Lung (tissue), 12 donors: ENCODE data around the gene LCE3D. TPM values are rescaled to one million over a fixed set of nuclear protein-coding genes. Genes with fewer than 3 reads are reported as not detected.

Experiments
- ATAC-seq: fragments of 200-7000 bp; cut with Tn5 transposase; one replicate; pipeline ENCODE4 v1.9.1; 2020; ENCODE audit warnings: moderate number of reproducible peaks; ENCODE audit not compliant: insufficient read depth, low FRiP score
- DNase-seq, 3 donors: peaks; one replicate each; pipeline ENCODE4 v3.0.0-alpha.2; 2013 to 2017
- H3K27ac ChIP-seq, 2 donors: one replicate each; pipeline ENCODE4 v1.5.1; 2013; ENCODE audit warnings: mild to moderate bottlenecking in 2 of 2, moderate library complexity in 2 of 2, control low read depth in 1 of 2, inconsistent platforms in 1 of 2, low read depth in 1 of 2, low read length in 1 of 2
- H3K27me3 ChIP-seq, 3 donors: one replicate each; pipeline ENCODE4 v1.5.1; 2013; ENCODE audit warnings: low read length in 2 of 3; ENCODE audit not compliant: control insufficient read depth in 3 of 3, insufficient read depth in 3 of 3
- H3K36me3 ChIP-seq, 4 donors: one replicate each; pipeline ENCODE4 v1.5.1; 2013; ENCODE audit warnings: low read length in 4 of 4, mild to moderate bottlenecking in 1 of 4, moderate library complexity in 1 of 4; ENCODE audit not compliant: control insufficient read depth in 4 of 4, insufficient read depth in 4 of 4
- H3K4me1 ChIP-seq, 5 donors: one replicate each; pipeline ENCODE4 v1.5.1; 2013; ENCODE audit warnings: low read length in 5 of 5, mild to moderate bottlenecking in 2 of 5, moderate library complexity in 1 of 5; ENCODE audit not compliant: control insufficient read depth in 5 of 5, insufficient read depth in 5 of 5
- H3K4me3 ChIP-seq: one replicate; pipeline ENCODE4 v1.5.1; 2013; ENCODE audit warnings: mild to moderate bottlenecking, control low read depth, moderate library complexity
- H3K9ac ChIP-seq, 2 donors: one replicate each; pipeline ENCODE4 v1.5.1; 2013; ENCODE audit warnings: low read length in 2 of 2, control low read depth in 1 of 2; ENCODE audit not compliant: insufficient read depth in 1 of 2
- H3K9me3 ChIP-seq, 4 donors: one replicate each; pipeline ENCODE4 v1.5.1; 2013; ENCODE audit warnings: low read length in 3 of 4, mild to moderate bottlenecking in 1 of 4, moderate library complexity in 1 of 4; ENCODE audit not compliant: control insufficient read depth in 4 of 4, insufficient read depth in 3 of 4
- CTCF ChIP-seq: IDR thresholded peaks from 2 replicates; pipeline ENCODE4 v1.5.1; 2012; ENCODE audit warnings: mild to moderate bottlenecking; ENCODE audit errors: control extremely low read depth, extremely low read depth
- WGBS, 2 donors: extraction: QIAGEN DNeasy Blood & Tissue Kit; methylation state at CpG; one replicate each; pipeline ENCODE4 v1.1.7; 2013; 5-methylcytosine and 5-hydroxymethylcytosine counted together
- polyA plus RNA-seq, 2 donors: library from polyadenylated mRNA; stranded (reverse); fragments of 200-250 nt; gene quantifications; one replicate each; pipeline ENCODE4 v1.2.1, GENCODE V29; 2013
- total RNA-seq, 2 donors: library from RNA; depleted of rRNA in 1 of 2; stranded (reverse); fragments of >200 nt in 1 of 2; gene quantifications; one replicate each; pipeline ENCODE4 v1.2.1, GENCODE V29; 2014 to 2021
- donor health status: control.
- donor health status: control.
- donor health status: Bipolar disorder and iron deficiency.
- donor health status: healthy.
- donor health status: DM: yes; HTN: yes; CAD: no.

LCE3D gene
- total and polyA plus RNA-seq, 4 donors, result not detected

- DNase-seq (no peak), ATAC-seq (no peak)
Measured at GRCh38 chr1:152546704-152547103, 33.6 kb downstream of the LCE3D start.

GRCh38 chr1:152543820-152544219, 36.5 kb downstream of the LCE3D start:
- Histone ChIP-seq H3K4me3 (no peak overlapping the region), H3K27me3 (no peaks in the 10 kb centered on the region), H3K36me3 (no peaks in the 10 kb centered on the region), H3K27ac (no peak overlapping the region), H3K9ac (no peak overlapping the region), H3K9me3 (peaks cover 0 to 8% (median 0%) of the 10 kb centered on the region in 4 donors), H3K4me1 (no peaks in the 10 kb centered on the region)
- TF ChIP-seq CTCF, result no peak
- DNase-seq (no peak), ATAC-seq (no peak)
- 43 to 64% methylated on average over 4 of the region's 4 CpGs for WGBS, 2 donors

More at GRCh38 chr1:152546704-152547103, 33.6 kb downstream of the LCE3D start:
- no peak for TF ChIP-seq CTCF
- Histone ChIP-seq H3K36me3 (no peaks in the 10 kb centered on the region), H3K9me3 (peaks cover 0 to 8% (median 0%) of the 10 kb centered on the region in 4 donors), H3K27ac (no peak overlapping the region), H3K4me3 (no peak overlapping the region), H3K4me1 (no peaks in the 10 kb centered on the region), H3K27me3 (no peaks in the 10 kb centered on the region), H3K9ac (no peak overlapping the region)
- 19 to 43% methylated on average over 1 of the region's 1 CpG for WGBS, 2 donors

DNA sequence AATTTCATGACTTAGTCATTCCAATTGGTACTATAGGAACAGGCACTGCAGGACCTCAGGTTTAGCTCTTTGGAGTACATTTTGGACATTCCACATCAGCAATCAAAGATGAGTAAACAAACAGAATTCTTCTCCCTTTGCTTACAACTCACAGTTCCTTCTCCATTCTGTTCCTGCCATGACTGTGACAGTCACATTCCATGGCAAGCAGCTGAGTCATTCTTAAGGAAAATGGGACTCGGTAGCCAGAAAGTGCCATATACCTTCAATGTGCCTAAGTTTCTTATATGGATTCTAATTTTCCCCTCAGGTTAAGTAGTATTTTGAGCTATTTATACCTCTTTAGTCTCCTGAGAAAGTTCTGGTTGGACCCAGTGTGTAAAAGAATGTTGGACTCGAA, 40.4 kb downstream of the LCE3D start:
- Histone ChIP-seq H3K27ac (no peak overlapping the region), H3K27me3 (no peaks in the 10 kb centered on the region), H3K36me3 (no peaks in the 10 kb centered on the region), H3K4me1 (no peaks in the 10 kb centered on the region), H3K9ac (no peak overlapping the region), H3K9me3 (peaks cover 0 to 5% (median 0%) of the 10 kb centered on the region in 4 donors), H3K4me3 (no peak overlapping the region)
- no peak for TF ChIP-seq CTCF
- no peak for ATAC-seq
- no peak for DNase-seq
- 73% methylated on average over 2 of the region's 2 CpGs for WGBS, 2 donors

GRCh38 chr1:152537496-152537895, 42.8 kb downstream of the LCE3D start:
- no peak for ATAC-seq
- no peaks in the 10 kb centered on the region for H3K9me3 ChIP-seq
- no peak for TF ChIP-seq CTCF

More at GRCh38 chr1:152537496-152537895, 42.8 kb downstream of the LCE3D start:
- Histone ChIP-seq H3K4me3 (no peak overlapping the region), H3K27ac (no peak overlapping the region), H3K9ac (no peak overlapping the region), H3K27me3 (no peaks in the 10 kb centered on the region), H3K4me1 (no peaks in the 10 kb centered on the region), H3K36me3 (no peaks in the 10 kb centered on the region)
- DNase-seq, result no peak
- 37 to 43% methylated on average over 4 of the region's 4 CpGs for WGBS, 2 donors
